GM12878 (cell line): Measurements from ENCODE around the gene CAMK2B. TPM values are rescaled to one million over a fixed set of nuclear protein-coding genes. Genes with fewer than 3 reads are reported as not detected.

Experiments used
- BACH1 ChIP-seq: fragments of 450-650 bp; IDR thresholded peaks from 2 replicates; pipeline ENCODE4 v1.6.1; 2017; ENCODE audit warnings: mild to moderate bottlenecking, borderline replicate concordance
- CHD4 ChIP-seq: fragments of 200-600 bp; sonication (generic); IDR thresholded peaks from 2 replicates; pipeline ENCODE4 v1.6.1; 2016; ENCODE audit warnings: mild to moderate bottlenecking
- CREM ChIP-seq: IDR thresholded peaks from 2 replicates; pipeline ENCODE4 v1.6.1; 2014; ENCODE audit warnings: antibody characterized with exemption, low read depth
- CUX1 ChIP-seq: IDR thresholded peaks from 2 replicates; pipeline ENCODE4 v1.6.1; 2012; ENCODE audit warnings: improper control_type of control experiment, low read depth, low read length; ENCODE audit not compliant: insufficient replicate concordance
- EGR1 ChIP-seq, 2 experiments: IDR thresholded peaks; 1 replicate in 1 of 2; 2 replicates in 1 of 2; pipeline ENCODE4 v1.6.1; 2011 to 2012; ENCODE audit warnings: low read depth in 2 of 2, low read length in 2 of 2, borderline replicate concordance in 1 of 2, mild to moderate bottlenecking in 1 of 2, moderate library complexity in 1 of 2
- KLF5 ChIP-seq: fragments of 450-650 bp; IDR thresholded peaks from 2 replicates; pipeline ENCODE4 v1.6.1; 2014; ENCODE audit warnings: mild to moderate bottlenecking; ENCODE audit not compliant: partially characterized antibody
- MAX ChIP-seq: IDR thresholded peaks from 2 replicates; pipeline ENCODE4 v1.6.1; 2012; ENCODE audit warnings: low read depth, low read length, improper control_type of control experiment
- MEF2A ChIP-seq: IDR thresholded peaks from 2 replicates; pipeline ENCODE4 v1.6.1; 2011; ENCODE audit warnings: low read depth, mild to moderate bottlenecking, low read length, moderate library complexity; ENCODE audit not compliant: insufficient read depth
- NR2F1 ChIP-seq: fragments of 450-650 bp; conservative IDR thresholded peaks from 2 replicates; pipeline ENCODE4 v1.6.1; 2017; ENCODE audit warnings: mild to moderate bottlenecking
- POLR2AphosphoS2 ChIP-seq: IDR thresholded peaks from 2 replicates; pipeline ENCODE4 v1.6.1; 2011; ENCODE audit warnings: low read depth, mild to moderate bottlenecking, low read length, improper control_type of control experiment, moderate library complexity
- SREBF1 ChIP-seq: IDR thresholded peaks from 2 replicates; pipeline ENCODE4 v1.6.1; 2012; ENCODE audit warnings: mild to moderate bottlenecking, low read length
- STAT3 ChIP-seq: IDR thresholded peaks from 2 replicates; pipeline ENCODE4 v1.6.1; 2011; ENCODE audit warnings: low read depth, low read length, improper control_type of control experiment
- YY1 ChIP-seq: IDR thresholded peaks from 2 replicates; pipeline ENCODE4 v1.6.1; 2011; ENCODE audit warnings: low read depth, mild to moderate bottlenecking, low read length
- ZBTB11 ChIP-seq: fragments of 450-650 bp; formaldehyde crosslinking; IDR thresholded peaks from 2 replicates; pipeline ENCODE4 v1.5.0; 2022; ENCODE audit warnings: mild to moderate bottlenecking, missing genetic modification characterization
- ZBTB40 ChIP-seq: fragments of 450-650 bp; IDR thresholded peaks from 2 replicates; pipeline ENCODE4 v1.6.1; 2016; ENCODE audit warnings: mild to moderate bottlenecking, moderate library complexity, borderline replicate concordance
- polyA plus RNA-seq, 11 experiments: library from polyadenylated mRNA; depleted of rRNA in 4 of 11; unstranded in 6 of 11; stranded (reverse) in 5 of 11; fragments of >200 nt; fragmentation: Nextera tagmentation in 4 of 11; fragmentation: Illumina TruSeq in 1 of 11; extraction: Ambion mirVana in 4 of 11; extraction: Trizol in 1 of 11; gene quantifications; 1 replicate in 1 of 11; 2 replicates in 10 of 11; pipeline versions ENCODE4 v1.2.1 to v1.2.3, GENCODE V29; 2011 to 2016; ENCODE audit warnings: inconsistent platforms in 2 of 11, missing spikeins in 2 of 11, low read depth in 1 of 11
- total RNA-seq, 4 experiments: library from RNA; depleted of rRNA in 3 of 4; stranded (reverse); fragments of >200 nt in 3 of 4; fragmentation: Illumina TruSeq in 1 of 4; extraction: Trizol in 1 of 4; gene quantifications; 2 replicates each; pipeline versions ENCODE4 v1.2.1 to v1.2.3, GENCODE V29; 2013 to 2021

CAMK2B gene
- total and polyA plus RNA-seq, 10 of the 15 experiments (the other 5 are each of a cell fraction or from before 2014, with no cell fraction given) = 0.06 to 0.23 (median 0.11) TPM; not detected in 5

GRCh38 chr7:44200699-44201461, 124.5 kb downstream of the CAMK2B start, which contains the start of gene YKT6 (continued):
- 0 out of 2 replicates have a peak, but pooled peaks have one; percentile 32 for TF ChIP-seq ZBTB11 (CRISPR knock-in tag)
- TF ChIP-seq YY1 = peak; percentile 74
- no peak for TF ChIP-seq CHD4
- TF ChIP-seq STAT3 = no peak
- TF ChIP-seq MEF2A = no peak
- TF ChIP-seq SREBF1 = peak; percentile 72
- peak; percentile 46 for TF ChIP-seq KLF5
- TF ChIP-seq POLR2AphosphoS2 = 0 out of 2 replicates have a peak, but pooled peaks have one; percentile 42
- 0 out of 2 replicates have a peak, but pooled peaks have one; percentile 16 for TF ChIP-seq NR2F1
- TF ChIP-seq EGR1 (IDR thresholded peaks at IDR 0.05; ENCODE audit: borderline replicate concordance in 1 of 2, low read depth in 2 of 2, low read length in 2 of 2) = peak in 1 of 2 experiments; percentile 43; a peak in 1 of 3 replicates
- peak; percentile 74; the same call in 1 of the 2 replicates for TF ChIP-seq MAX
- peak; percentile 73 for TF ChIP-seq CREM
- TF ChIP-seq CUX1 = no peak
- TF ChIP-seq ZBTB40 = peak; percentile 96
- peak; percentile 75; the same call in 1 of the 2 replicates for TF ChIP-seq BACH1
